ENCODE measurements around the gene ZNF18.

Gene ZNF18

DNA sequence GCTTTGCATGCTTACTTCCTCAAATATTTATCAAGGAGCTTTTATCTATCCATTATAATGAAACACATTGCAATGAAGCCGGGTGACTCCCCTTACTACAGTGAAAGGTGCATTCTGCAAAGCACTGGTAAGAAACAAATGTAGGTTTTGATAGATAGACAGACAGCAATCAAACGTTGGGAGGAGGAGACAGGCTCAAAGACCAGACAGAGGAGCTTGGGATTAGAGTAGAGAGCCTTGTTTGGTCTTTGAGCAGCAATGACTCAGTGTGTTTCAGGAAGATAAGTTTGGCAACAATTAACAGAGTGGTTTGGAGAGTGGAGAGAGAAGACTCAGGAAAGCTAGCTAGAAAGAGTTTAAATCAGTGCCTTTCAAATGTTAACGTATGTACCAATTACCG, 68.8 kb downstream of the ZNF18 start:
- no peak overlapping the region for H3K4me3 ChIP-seq (ENCODE audit: low read depth, low read length)
- DNase-seq (ENCODE audit: low read depth): no peak

Measured in skeletal muscle cell (primary cell).